IPS-18a (cell line): ENCODE data around the gene NADK2.

Source experiments
- H3K27ac ChIP-seq: one replicate; pipeline ENCODE4 v1.5.1; 2013; ENCODE audit warnings: low read length
- H3K27me3 ChIP-seq: one replicate; pipeline ENCODE4 v1.6.1; 2013; ENCODE audit warnings: mild to moderate bottlenecking, low read length; ENCODE audit not compliant: control insufficient read depth, insufficient read depth
- H3K36me3 ChIP-seq: one replicate; pipeline ENCODE4 v1.6.1; 2013; ENCODE audit warnings: low read depth, low read length; ENCODE audit not compliant: control insufficient read depth
- H3K4me1 ChIP-seq: one replicate; pipeline ENCODE4 v1.6.1; 2013; ENCODE audit warnings: low read depth, low read length; ENCODE audit not compliant: control insufficient read depth
- H3K4me3 ChIP-seq: one replicate; pipeline ENCODE4 v1.5.1; 2013; ENCODE audit warnings: low read length
- H3K9ac ChIP-seq: one replicate; pipeline ENCODE4 v1.6.1; 2013; ENCODE audit warnings: mild to moderate bottlenecking, low read length, moderate library complexity
- H3K9me3 ChIP-seq: one replicate; pipeline ENCODE4 v1.6.1; 2013; ENCODE audit warnings: low read depth, low read length; ENCODE audit not compliant: control insufficient read depth

The NADK2 gene

GRCh38 chr5:36156121-36156601 is 85.6 kb downstream of the NADK2 start:
- Histone ChIP-seq H3K9me3 (no peaks in the 10 kb centered on the region), H3K27me3 (no peaks in the 10 kb centered on the region), H3K36me3 (peaks cover 57% of the 10 kb centered on the region), H3K4me1 (no peaks in the 10 kb centered on the region), H3K9ac (no peak overlapping the region), H3K27ac (no peak overlapping the region), H3K4me3 (no peak overlapping the region)

- Histone ChIP-seq H3K36me3 (peaks cover 49% of the 10 kb centered on the region), H3K4me1 (no peaks in the 10 kb centered on the region), H3K9ac (no peak overlapping the region), H3K9me3 (no peaks in the 10 kb centered on the region), H3K27me3 (no peaks in the 10 kb centered on the region), H3K27ac (no peak overlapping the region), H3K4me3 (no peak overlapping the region)
These were observed 86.4 kb downstream of the NADK2 start for GRCh38 chr5:36155291-36155690.

- H3K9ac ChIP-seq = peak overlapping the region; percentile 94
- no peaks in the 10 kb centered on the region for H3K4me1 ChIP-seq
- peak overlapping the region; percentile 100 for H3K4me3 ChIP-seq
- H3K27ac ChIP-seq = no peak overlapping the region
- no peaks in the 10 kb centered on the region for H3K9me3 ChIP-seq
- H3K27me3 ChIP-seq = no peaks in the 10 kb centered on the region
- peaks cover 34% of the 10 kb centered on the region for H3K36me3 ChIP-seq
These were observed 88.0 kb downstream of the NADK2 start for GRCh38 chr5:36153726-36154125.

GRCh38 chr5:36153298-36153677 is 88.4 kb downstream of the NADK2 start:
- H3K27me3 ChIP-seq = no peaks in the 10 kb centered on the region
- no peak overlapping the region for H3K27ac ChIP-seq
- no peaks in the 10 kb centered on the region for H3K4me1 ChIP-seq
- H3K9ac ChIP-seq = peak overlapping the region; percentile 94
- peaks cover 31% of the 10 kb centered on the region for H3K36me3 ChIP-seq
- no peaks in the 10 kb centered on the region for H3K9me3 ChIP-seq
- H3K4me3 ChIP-seq = peak overlapping the region; percentile 100

- peak overlapping the region; percentile 100 for H3K4me3 ChIP-seq
- H3K36me3 ChIP-seq = peaks cover 25% of the 10 kb centered on the region
These were observed 89.1 kb downstream of the NADK2 start for GRCh38 chr5:36152324-36153297.

GRCh38 chr5:36151434-36152323 is 90.0 kb downstream of the NADK2 start, which contains the start of the genes LMBRD2 and SKP2:
LMBRD2 (minus strand) TSS chr5:36151887; CDS start chr5:36143349, 8,538 bp downstream.
SKP2 (plus strand) TSS chr5:36152111; CDS start chr5:36152263, 152 bp downstream.
- Histone ChIP-seq H3K27ac (peak within 1 kb of the TSS; percentile 92), H3K9ac (peak within 1 kb of the TSS; percentile 94), H3K27me3 (no peaks in the 10 kb centered on the region), H3K36me3 (peaks cover 18% of the 10 kb centered on the region), H3K4me3 (peak within 1 kb of the TSS; percentile 100), H3K9me3 (no peaks in the 10 kb centered on the region), H3K4me1 (no peaks in the 10 kb centered on the region)

More at GRCh38 chr5:36152324-36153297, 89.1 kb downstream of the NADK2 start:
- peak overlapping the region; percentile 92 for H3K27ac ChIP-seq
- H3K27me3 ChIP-seq = no peaks in the 10 kb centered on the region
- no peaks in the 10 kb centered on the region for H3K9me3 ChIP-seq
- H3K9ac ChIP-seq = peak overlapping the region; percentile 94
- no peaks in the 10 kb centered on the region for H3K4me1 ChIP-seq

GRCh38 chr5:36150676-36151433 is 90.9 kb downstream of the NADK2 start:
- Histone ChIP-seq H3K4me1 (no peaks in the 10 kb centered on the region), H3K9me3 (no peaks in the 10 kb centered on the region), H3K27ac (no peak overlapping the region), H3K4me3 (peak overlapping the region; percentile 100), H3K36me3 (peaks cover 9% of the 10 kb centered on the region), H3K9ac (peak overlapping the region; percentile 55), H3K27me3 (no peaks in the 10 kb centered on the region)

- Histone ChIP-seq H3K27ac (no peak overlapping the region), H3K9ac (no peak overlapping the region), H3K9me3 (no peaks in the 10 kb centered on the region), H3K36me3 (no peaks in the 10 kb centered on the region), H3K27me3 (no peaks in the 10 kb centered on the region), H3K4me1 (no peaks in the 10 kb centered on the region), H3K4me3 (no peak overlapping the region)
These were observed 94.0 kb downstream of the NADK2 start for GRCh38 chr5:36147681-36148080.

- H3K9ac ChIP-seq = no peak overlapping the region
- H3K27ac ChIP-seq = no peak overlapping the region
- H3K27me3 ChIP-seq = no peaks in the 10 kb centered on the region
- H3K4me1 ChIP-seq = no peaks in the 10 kb centered on the region
- no peaks in the 10 kb centered on the region for H3K9me3 ChIP-seq
- no peaks in the 10 kb centered on the region for H3K36me3 ChIP-seq
- no peak overlapping the region for H3K4me3 ChIP-seq
These were observed 95.3 kb downstream of the NADK2 start for GRCh38 chr5:36146390-36146789.

GRCh38 chr5:36145311-36145710 is 96.4 kb downstream of the NADK2 start:
- Histone ChIP-seq H3K4me3 (no peak overlapping the region), H3K9me3 (no peaks in the 10 kb centered on the region), H3K4me1 (no peaks in the 10 kb centered on the region), H3K27ac (no peak overlapping the region), H3K36me3 (no peaks in the 10 kb centered on the region), H3K9ac (no peak overlapping the region), H3K27me3 (no peaks in the 10 kb centered on the region)
